Loucy (cell line): ENCODE data around the gene C2CD4D.

Experiments used
- H2AFZ ChIP-seq: fragments of 200-600 bp; sonication (generic); 2 replicates; pipeline ENCODE4 v1.6.0; 2016; ENCODE audit warnings: antibody characterized with exemption, mild to moderate bottlenecking, low read length, moderate library complexity
- H3F3A ChIP-seq: fragments of 200-600 bp; 2 replicates; pipeline ENCODE4 v1.6.0; 2016; ENCODE audit warnings: antibody characterized with exemption, low read depth, mild to moderate bottlenecking
- H3K27me3 ChIP-seq: fragments of 200-600 bp; sonication (generic); 2 replicates; pipeline ENCODE4 v1.6.1; 2014; ENCODE audit warnings: low read length, mild to moderate bottlenecking; ENCODE audit not compliant: insufficient read depth, poor library complexity, severe bottlenecking
- H3K36me3 ChIP-seq: fragments of 200-600 bp; sonication (generic); 2 replicates; pipeline ENCODE4 v1.6.1; 2016; ENCODE audit warnings: low read length; ENCODE audit not compliant: insufficient read depth
- H3K4me1 ChIP-seq: fragments of 200-600 bp; sonication (generic); 2 replicates; pipeline ENCODE4 v1.5.1; 2014; ENCODE audit warnings: low read length, mild to moderate bottlenecking; ENCODE audit not compliant: insufficient read depth, poor library complexity, severe bottlenecking
- H3K4me2 ChIP-seq: fragments of 200-600 bp; sonication (generic); 2 replicates; pipeline ENCODE4 v1.6.0; 2014; ENCODE audit warnings: antibody characterized with exemption, low read length, low read depth, mild to moderate bottlenecking; ENCODE audit not compliant: poor library complexity, severe bottlenecking
- H3K4me3 ChIP-seq: fragments of 200-600 bp; sonication (generic); 2 replicates; pipeline ENCODE4 v1.5.1; 2014; ENCODE audit warnings: low read length, mild to moderate bottlenecking, mixed read lengths; ENCODE audit not compliant: poor library complexity, severe bottlenecking
- H3K79me2 ChIP-seq: fragments of 200-600 bp; sonication (generic); 2 replicates; pipeline ENCODE4 v1.6.1; 2014; ENCODE audit warnings: low read length; ENCODE audit not compliant: insufficient read depth
- H3K9ac ChIP-seq: fragments of 200-600 bp; sonication (generic); 2 replicates; pipeline ENCODE4 v1.6.0; 2014; ENCODE audit warnings: mild to moderate bottlenecking, low read depth, low read length, moderate library complexity; ENCODE audit not compliant: poor library complexity, severe bottlenecking
- H3K9me2 ChIP-seq: fragments of 200-600 bp; sonication (generic); replicated peaks from 2 replicates; pipeline ENCODE4 v1.6.1; 2016; ENCODE audit warnings: low read depth, low read length, mixed read lengths
- H3K9me3 ChIP-seq: fragments of 200-600 bp; sonication (generic); 2 replicates; pipeline ENCODE4 v1.6.1; 2014; ENCODE audit warnings: mild to moderate bottlenecking, antibody characterized with exemption, low read length, low read depth; ENCODE audit not compliant: insufficient read depth
- H4K20me1 ChIP-seq: fragments of 200-600 bp; sonication (generic); 2 replicates; pipeline ENCODE4 v1.6.0; 2014; ENCODE audit warnings: antibody characterized with exemption, low read length, mild to moderate bottlenecking; ENCODE audit not compliant: insufficient read depth, poor library complexity, severe bottlenecking
- EZH2phosphoT487 ChIP-seq: fragments of 200-600 bp; IDR thresholded peaks from 2 replicates; pipeline ENCODE4 v1.6.1; 2018; ENCODE audit warnings: antibody characterized with exemption, mild to moderate bottlenecking, moderate library complexity, borderline replicate concordance
- TF ChIP-seq, protein P1 (sequence below): fragments of 200-600 bp; sonication (generic); conservative IDR thresholded peaks from 2 replicates; pipeline ENCODE4 v1.5.1; 2014; ENCODE audit warnings: mild to moderate bottlenecking, antibody characterized with exemption, low read length

Gene C2CD4D

DNA sequence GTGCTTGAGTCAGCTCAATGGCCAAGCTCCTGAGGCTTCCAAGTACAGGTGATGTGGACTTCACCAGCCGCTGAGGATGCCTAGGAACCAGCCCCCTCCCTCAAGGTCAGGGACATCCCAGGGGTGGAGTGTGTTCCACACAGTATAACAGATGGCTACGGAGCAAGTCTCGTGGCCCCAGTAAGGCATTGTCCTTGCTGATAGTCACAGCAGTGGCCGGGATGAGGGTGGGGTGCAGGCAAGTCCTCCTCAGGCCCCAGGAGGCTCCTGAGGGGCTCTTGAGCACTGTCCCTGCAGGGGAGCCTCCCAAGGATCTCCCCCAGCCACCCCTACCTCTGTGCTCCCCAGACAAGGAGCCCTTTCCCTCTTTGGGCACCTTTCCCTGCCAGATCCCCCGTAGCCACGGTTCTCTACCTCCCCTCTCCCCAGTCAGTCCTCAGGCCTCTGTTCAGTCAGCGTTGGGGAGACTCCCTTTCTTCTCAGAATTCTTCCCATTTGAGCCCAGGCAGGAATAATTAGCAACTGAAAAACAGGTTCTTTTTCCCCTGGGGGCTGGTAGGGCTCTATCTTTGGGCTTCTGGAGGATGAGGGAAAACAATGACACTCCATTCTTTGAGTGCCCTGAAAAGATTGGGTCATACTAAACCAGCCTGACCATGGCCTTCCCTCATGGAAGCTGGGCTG, 21.0 kb upstream of the C2CD4D start:
- H3K79me2 ChIP-seq, result no peaks in the 10 kb centered on the region
- H3K4me2 ChIP-seq, result no peak overlapping the region
- H3K27me3 ChIP-seq, result no peaks in the 10 kb centered on the region
- no peaks in the 10 kb centered on the region for H3K9me3 ChIP-seq
- H3K36me3 ChIP-seq, result no peaks in the 10 kb centered on the region
- H3K9me2 ChIP-seq, result no peaks in the 10 kb centered on the region
- TF ChIP-seq EZH2phosphoT487, result no peak
- TF ChIP-seq, protein P1, sequence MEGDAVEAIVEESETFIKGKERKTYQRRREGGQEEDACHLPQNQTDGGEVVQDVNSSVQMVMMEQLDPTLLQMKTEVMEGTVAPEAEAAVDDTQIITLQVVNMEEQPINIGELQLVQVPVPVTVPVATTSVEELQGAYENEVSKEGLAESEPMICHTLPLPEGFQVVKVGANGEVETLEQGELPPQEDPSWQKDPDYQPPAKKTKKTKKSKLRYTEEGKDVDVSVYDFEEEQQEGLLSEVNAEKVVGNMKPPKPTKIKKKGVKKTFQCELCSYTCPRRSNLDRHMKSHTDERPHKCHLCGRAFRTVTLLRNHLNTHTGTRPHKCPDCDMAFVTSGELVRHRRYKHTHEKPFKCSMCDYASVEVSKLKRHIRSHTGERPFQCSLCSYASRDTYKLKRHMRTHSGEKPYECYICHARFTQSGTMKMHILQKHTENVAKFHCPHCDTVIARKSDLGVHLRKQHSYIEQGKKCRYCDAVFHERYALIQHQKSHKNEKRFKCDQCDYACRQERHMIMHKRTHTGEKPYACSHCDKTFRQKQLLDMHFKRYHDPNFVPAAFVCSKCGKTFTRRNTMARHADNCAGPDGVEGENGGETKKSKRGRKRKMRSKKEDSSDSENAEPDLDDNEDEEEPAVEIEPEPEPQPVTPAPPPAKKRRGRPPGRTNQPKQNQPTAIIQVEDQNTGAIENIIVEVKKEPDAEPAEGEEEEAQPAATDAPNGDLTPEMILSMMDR, result no peak
- H3K9ac ChIP-seq, result no peak overlapping the region
- no peak overlapping the region for H3K4me3 ChIP-seq
- H2AFZ ChIP-seq, result no peak overlapping the region
- H4K20me1 ChIP-seq, result no peaks in the 10 kb centered on the region
- H3F3A ChIP-seq, result no peaks in the 10 kb centered on the region
- no peaks in the 10 kb centered on the region for H3K4me1 ChIP-seq

GRCh38 chr1:151859891-151860293, 20.3 kb upstream of the C2CD4D start:
- TF ChIP-seq EZH2phosphoT487, result no peak
- TF ChIP-seq, protein P1, result no peak
- H3K4me1 ChIP-seq, result no peaks in the 10 kb centered on the region
- H3K4me3 ChIP-seq, result no peak overlapping the region
- H3K79me2 ChIP-seq, result no peaks in the 10 kb centered on the region
- H3K9me2 ChIP-seq, result no peaks in the 10 kb centered on the region
- H4K20me1 ChIP-seq, result no peaks in the 10 kb centered on the region
- no peaks in the 10 kb centered on the region for H3F3A ChIP-seq
- no peaks in the 10 kb centered on the region for H3K9me3 ChIP-seq
- no peak overlapping the region for H2AFZ ChIP-seq
- H3K9ac ChIP-seq, result no peak overlapping the region
- no peaks in the 10 kb centered on the region for H3K27me3 ChIP-seq
- H3K4me2 ChIP-seq, result no peak overlapping the region
- H3K36me3 ChIP-seq, result no peaks in the 10 kb centered on the region

- H3K27me3 ChIP-seq, result no peaks in the 10 kb centered on the region
- no peak overlapping the region for H3K4me3 ChIP-seq
- no peaks in the 10 kb centered on the region for H4K20me1 ChIP-seq
- no peaks in the 10 kb centered on the region for H3K4me1 ChIP-seq
- H3K9ac ChIP-seq, result no peak overlapping the region
- no peak overlapping the region for H3K4me2 ChIP-seq
- H3K9me2 ChIP-seq, result no peaks in the 10 kb centered on the region
- no peaks in the 10 kb centered on the region for H3K9me3 ChIP-seq
- no peaks in the 10 kb centered on the region for H3K79me2 ChIP-seq
- H3F3A ChIP-seq, result no peaks in the 10 kb centered on the region
- H3K36me3 ChIP-seq, result no peaks in the 10 kb centered on the region
- no peak for TF ChIP-seq EZH2phosphoT487
- TF ChIP-seq, protein P1, result no peak
- H2AFZ ChIP-seq, result no peak overlapping the region
Observed at GRCh38 chr1:151858886-151859665, 19.5 kb upstream of the C2CD4D start.
